A549 (cell line): ENCODE measurements around the gene XIRP1. TPM values are rescaled to one million over a fixed set of nuclear protein-coding genes. Genes with fewer than 3 reads are reported as not detected.

Experiments
- ATAC-seq, 2 experiments: fragments of 200-7000 bp in 1 of 2; fragments of >200 bp in 1 of 2; cut with Nextera tagmentation in 1 of 2; cut with Tn5 transposase in 1 of 2; 3 replicates each; pipeline versions ENCODE4 v1.8.0 to v1.9.1; 2018 to 2020; ENCODE audit warnings: mild to moderate bottlenecking in 1 of 2, moderate library complexity in 1 of 2
- CTCF ChIA-PET: fragments of 300-600 bp; sonication (Branson Sonifier 250); formaldehyde crosslinking; extraction: SDS; loops from one replicate; lab custom pipeline; 2021; ENCODE audit warnings: antibody characterized with exemption, inconsistent platforms; lab: Yijun Ruan, JAX
- POLR2A ChIA-PET: fragments of 350-600 bp; formaldehyde crosslinking; extraction: SDS; loops from one replicate; lab custom pipeline; 2021; ENCODE audit warnings: antibody characterized with exemption, inconsistent platforms; lab: Yijun Ruan, JAX
- DNase-seq, 2 experiments: peaks; one replicate each; pipeline versions ENCODE4 v3.0.0 to v3.0.0-alpha.2; 2011 to 2016; ENCODE audit warnings: low read depth in 1 of 2, low spot score in 1 of 2
- FAIRE-seq: peaks from 2 replicates; lab custom pipeline; 2011; peaks lifted over from hg19 to GRCh38; lab: Jason Lieb, UNC
- H3K27ac ChIP-seq, 2 experiments: fragments of >200 bp; sonication (Bioruptor Twin); formaldehyde crosslinking; 3 replicates each; pipeline ENCODE4 v1.5.1; 2016 to 2017
- H3K4me1 ChIP-seq: fragments of >200 bp; sonication (Bioruptor Twin); formaldehyde crosslinking; 3 replicates; pipeline ENCODE4 v1.6.1; 2016
- H3K4me2 ChIP-seq: fragments of >200 bp; sonication (Bioruptor Twin); formaldehyde crosslinking; 3 replicates; pipeline ENCODE4 v1.6.1; 2016
- H3K4me3 ChIP-seq: fragments of >200 bp; sonication (Bioruptor Twin); formaldehyde crosslinking; 3 replicates; pipeline ENCODE4 v1.5.1; 2016
- H3K9me3 ChIP-seq: fragments of >200 bp; sonication (Bioruptor Twin); formaldehyde crosslinking; 3 replicates; pipeline ENCODE4 v1.6.1; 2016
- BHLHE40 ChIP-seq: IDR thresholded peaks from 2 replicates; pipeline ENCODE4 v1.6.1; 2012; ENCODE audit warnings: low read depth, low read length, inconsistent platforms
- CHD2 ChIP-seq: fragments of 150-350 bp; IDR thresholded peaks from 2 replicates; pipeline ENCODE4 v1.6.1; 2014; ENCODE audit warnings: low read length; ENCODE audit not compliant: partially characterized antibody
- EHF ChIP-seq: fragments of 250-450 bp; sonication (Bioruptor Pico); IDR thresholded peaks from 2 replicates; pipeline ENCODE4 v1.5.0; 2020; ENCODE audit warnings: mild to moderate bottlenecking
- ESRRA ChIP-seq: fragments of 150-350 bp; IDR thresholded peaks from 2 replicates; pipeline ENCODE4 v1.6.1; 2014; ENCODE audit warnings: mild to moderate bottlenecking, low read length, borderline replicate concordance
- FOSL2 ChIP-seq, 2 experiments: fragments of 450-650 bp in 1 of 2; fragments of >200 bp in 1 of 2; sonication (Bioruptor Twin) in 1 of 2; formaldehyde crosslinking; IDR thresholded peaks; 2 replicates each; pipeline versions ENCODE4 v1.5.0 to v1.6.1; 2016 to 2020; ENCODE audit warnings: mild to moderate bottlenecking in 1 of 2, moderate library complexity in 1 of 2
- GATA3 ChIP-seq: IDR thresholded peaks from 2 replicates; pipeline ENCODE4 v1.6.1; 2012; ENCODE audit warnings: borderline replicate concordance
- HDAC2 ChIP-seq: fragments of 200-600 bp; sonication (generic); IDR thresholded peaks from 2 replicates; pipeline ENCODE4 v1.6.1; 2016
- HEYL ChIP-seq: fragments of 250-450 bp; sonication (Bioruptor Pico); IDR thresholded peaks from 2 replicates; pipeline ENCODE4 v1.8.0; 2021; ENCODE audit warnings: mild to moderate bottlenecking, moderate library complexity
- HOXA7 ChIP-seq: fragments of 250-450 bp; sonication (Bioruptor Pico); IDR thresholded peaks from 2 replicates; pipeline ENCODE4 v1.5.0; 2020; ENCODE audit warnings: mild to moderate bottlenecking, moderate library complexity
- HOXB13 ChIP-seq: fragments of 250-450 bp; sonication (Bioruptor Pico); IDR thresholded peaks from 2 replicates; pipeline ENCODE4 v1.5.0; 2020; ENCODE audit warnings: low read depth, mild to moderate bottlenecking, moderate library complexity
- HOXB5 ChIP-seq: fragments of 250-450 bp; sonication (Bioruptor Pico); IDR thresholded peaks from 2 replicates; pipeline ENCODE4 v1.5.0; 2020; ENCODE audit warnings: mild to moderate bottlenecking, moderate library complexity
- JUNB ChIP-seq: fragments of >200 bp; sonication (Bioruptor Twin); formaldehyde crosslinking; IDR thresholded peaks from 2 replicates; pipeline ENCODE4 v1.6.1; 2016
- KDM5A ChIP-seq: fragments of 200-600 bp; sonication (generic); IDR thresholded peaks from 2 replicates; pipeline ENCODE4 v1.6.1; 2016; ENCODE audit warnings: antibody characterized with exemption, mild to moderate bottlenecking
- MAFK ChIP-seq: fragments of 450-650 bp; IDR thresholded peaks from 2 replicates; pipeline ENCODE4 v1.6.1; 2014; ENCODE audit not compliant: partially characterized antibody
- MAZ ChIP-seq: fragments of 150-350 bp; IDR thresholded peaks from 2 replicates; pipeline ENCODE4 v1.6.1; 2014; ENCODE audit warnings: antibody characterized with exemption, low read depth, low read length, borderline replicate concordance
- MYC ChIP-seq: IDR thresholded peaks from 2 replicates; pipeline ENCODE4 v1.6.1; 2012; ENCODE audit warnings: mild to moderate bottlenecking, inconsistent platforms, low read length, improper control_type of control experiment, borderline replicate concordance
- NPAS2 ChIP-seq: fragments of 250-450 bp; sonication (Bioruptor Pico); IDR thresholded peaks from 2 replicates; pipeline ENCODE4 v1.8.0; 2022; ENCODE audit warnings: mild to moderate bottlenecking, moderate library complexity, borderline replicate concordance
- POLR2A ChIP-seq: IDR thresholded peaks from 2 replicates; pipeline ENCODE4 v1.6.1; 2012; ENCODE audit warnings: mild to moderate bottlenecking, low read length
- POLR2AphosphoS2 ChIP-seq: conservative IDR thresholded peaks from 2 replicates; pipeline ENCODE4 v1.6.1; 2012; ENCODE audit warnings: low read length, improper control_type of control experiment, inconsistent platforms
- RAD21 ChIP-seq, 2 experiments: fragments of >200 bp in 1 of 2; sonication (Bioruptor Twin) in 1 of 2; formaldehyde crosslinking in 1 of 2; IDR thresholded peaks in 1 of 2; conservative IDR thresholded peaks in 1 of 2; 2 replicates in 1 of 2; 3 replicates in 1 of 2; pipeline ENCODE4 v1.6.1; 2012 to 2018; ENCODE audit warnings: inconsistent platforms in 1 of 2
- RNF2 ChIP-seq: fragments of 200-600 bp; sonication (generic); IDR thresholded peaks from 2 replicates; pipeline ENCODE4 v1.6.1; 2016; ENCODE audit warnings: low read depth, mild to moderate bottlenecking, antibody characterized with exemption, moderate library complexity, borderline replicate concordance
- SREBF2 ChIP-seq: fragments of 450-650 bp; IDR thresholded peaks from 2 replicates; pipeline ENCODE4 v1.6.1; 2014; ENCODE audit warnings: mild to moderate bottlenecking, moderate library complexity
- ZFP36 ChIP-seq: fragments of 450-650 bp; IDR thresholded peaks from 2 replicates; pipeline ENCODE4 v1.6.1; 2014; ENCODE audit warnings: borderline replicate concordance; ENCODE audit not compliant: partially characterized antibody
- WGBS: methylation state at CpG from one replicate; pipeline ENCODE4 v1.1.6; 2017; ENCODE audit errors: missing lambda C conversion rate; 5-methylcytosine and 5-hydroxymethylcytosine counted together
- polyA plus RNA-seq, 4 experiments: library from polyadenylated mRNA; depleted of rRNA in 3 of 4; stranded (reverse); fragments of >200 nt; fragmentation: RNase III in 1 of 4; extraction: RNeasy Plus Mini Kit Qiagen cat#74134 plus additional on column Dnase treatment in 1 of 4; gene quantifications; 2 replicates in 3 of 4; 3 replicates in 1 of 4; pipeline ENCODE4 v1.2.3, GENCODE V29; 2011 to 2017
- TF ChIP-seq, protein P1 (sequence below): fragments of >200 bp; sonication (Bioruptor Twin); formaldehyde crosslinking; IDR thresholded peaks from 3 replicates; pipeline ENCODE4 v1.6.1; 2016
- TF ChIP-seq, protein P2 (sequence below): IDR thresholded peaks from 2 replicates; pipeline ENCODE4 v1.6.1; 2012
- TF ChIP-seq, protein P3 (sequence below): fragments of >200 bp; sonication (Bioruptor Twin); formaldehyde crosslinking; IDR thresholded peaks from 3 replicates; pipeline ENCODE4 v1.5.1; 2016
- TF ChIP-seq, protein P4 (sequence below): fragments of 250-450 bp; sonication (Bioruptor Pico); IDR thresholded peaks from 2 replicates; pipeline ENCODE4 v1.5.0; 2020; ENCODE audit warnings: low read depth, mild to moderate bottlenecking, moderate library complexity
- TF ChIP-seq, protein P5 (sequence below): fragments of 150-350 bp; IDR thresholded peaks from 2 replicates; pipeline ENCODE4 v1.6.1; 2014; ENCODE audit warnings: low read depth, mild to moderate bottlenecking, low read length

XIRP1 gene
- polyA plus RNA-seq, 2 of the 4 experiments (the other 2 are of a cell fraction): not detected

DNA sequence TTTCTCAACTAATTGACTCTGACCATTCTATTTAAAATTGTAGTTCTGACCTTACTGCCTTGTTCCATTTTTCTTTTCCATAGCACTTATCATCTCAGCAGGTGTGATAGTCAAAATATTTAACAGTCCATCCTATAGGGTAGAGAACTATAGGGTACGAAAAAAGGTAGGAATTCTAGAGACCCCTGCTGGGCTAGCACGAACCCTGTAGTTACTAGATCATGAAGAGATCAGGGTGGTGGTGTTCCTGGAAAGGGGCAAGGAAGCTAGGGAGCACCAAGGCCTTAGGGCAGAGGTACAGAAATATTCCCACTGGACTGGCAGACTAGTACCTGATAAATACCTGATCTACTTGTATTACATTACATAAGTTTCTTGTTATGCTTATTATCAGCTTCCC lies 31.9 kb upstream of the XIRP1 start:
- no peaks in the 10 kb centered on the region for H3K4me1 ChIP-seq
- no peak for TF ChIP-seq BHLHE40
- TF ChIP-seq SREBF2: no peak
- TF ChIP-seq JUNB: no peak
- no peak for TF ChIP-seq EHF (CRISPR knock-in tag)
- no peak for TF ChIP-seq HEYL
- TF ChIP-seq, all 56 proteins: peak for 0
- FAIRE-seq (no peak), DNase-seq (no peak), ATAC-seq (peak; percentile 47 to 52; a peak in 2 of 6 replicates)
- ChIA-PET CTCF (interaction anchor here (1.3 to 1.5 kb wide), 3 partner anchors 22 to 98 kb away, joined by 4 to 9 read pairs (median 4); no protein-coding TSS in a partner anchor), POLR2A (no interaction called here)
- Histone ChIP-seq H3K4me3 (no peak overlapping the region), H3K27ac (no peak overlapping the region), H3K4me2 (no peak overlapping the region), H3K9me3 (no peaks in the 10 kb centered on the region)
- WGBS: 13% methylated on average over 2 of the region's 2 CpGs

DNA sequence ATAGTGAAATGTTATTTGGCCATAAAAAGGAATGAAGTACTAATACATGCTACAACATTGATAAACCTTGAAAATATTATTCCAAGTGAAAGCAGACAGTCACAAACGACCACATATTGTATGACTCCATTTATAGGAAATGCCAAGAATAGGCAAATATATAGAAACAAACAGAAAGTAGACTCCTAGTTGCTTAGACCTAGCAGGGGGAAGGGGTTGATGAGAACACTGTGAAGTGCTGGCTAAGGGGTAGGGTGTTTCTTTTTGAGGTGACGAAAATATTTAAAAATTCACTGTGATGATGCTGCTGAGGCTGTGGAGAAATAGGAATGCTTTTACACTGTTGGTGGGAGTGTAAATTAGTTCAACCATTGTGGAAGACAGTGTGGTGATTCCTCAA lies 30.5 kb upstream of the XIRP1 start:
- Histone ChIP-seq H3K4me3 (no peak overlapping the region), H3K4me1 (no peaks in the 10 kb centered on the region), H3K27ac (no peak overlapping the region), H3K9me3 (no peaks in the 10 kb centered on the region), H3K4me2 (no peak overlapping the region)
- CTCF ChIA-PET: no interaction called here
- no peak for TF ChIP-seq EHF (CRISPR knock-in tag)
- TF ChIP-seq KDM5A: no peak
- no peak for TF ChIP-seq HOXB5
- TF ChIP-seq ZFP36: no peak
- TF ChIP-seq, protein P1, sequence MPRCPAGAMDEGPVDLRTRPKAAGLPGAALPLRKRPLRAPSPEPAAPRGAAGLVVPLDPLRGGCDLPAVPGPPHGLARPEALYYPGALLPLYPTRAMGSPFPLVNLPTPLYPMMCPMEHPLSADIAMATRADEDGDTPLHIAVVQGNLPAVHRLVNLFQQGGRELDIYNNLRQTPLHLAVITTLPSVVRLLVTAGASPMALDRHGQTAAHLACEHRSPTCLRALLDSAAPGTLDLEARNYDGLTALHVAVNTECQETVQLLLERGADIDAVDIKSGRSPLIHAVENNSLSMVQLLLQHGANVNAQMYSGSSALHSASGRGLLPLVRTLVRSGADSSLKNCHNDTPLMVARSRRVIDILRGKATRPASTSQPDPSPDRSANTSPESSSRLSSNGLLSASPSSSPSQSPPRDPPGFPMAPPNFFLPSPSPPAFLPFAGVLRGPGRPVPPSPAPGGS: no peak
- TF ChIP-seq GATA3: no peak
- no peak for TF ChIP-seq HOXA7 (CRISPR knock-in tag)
- TF ChIP-seq, protein P2, sequence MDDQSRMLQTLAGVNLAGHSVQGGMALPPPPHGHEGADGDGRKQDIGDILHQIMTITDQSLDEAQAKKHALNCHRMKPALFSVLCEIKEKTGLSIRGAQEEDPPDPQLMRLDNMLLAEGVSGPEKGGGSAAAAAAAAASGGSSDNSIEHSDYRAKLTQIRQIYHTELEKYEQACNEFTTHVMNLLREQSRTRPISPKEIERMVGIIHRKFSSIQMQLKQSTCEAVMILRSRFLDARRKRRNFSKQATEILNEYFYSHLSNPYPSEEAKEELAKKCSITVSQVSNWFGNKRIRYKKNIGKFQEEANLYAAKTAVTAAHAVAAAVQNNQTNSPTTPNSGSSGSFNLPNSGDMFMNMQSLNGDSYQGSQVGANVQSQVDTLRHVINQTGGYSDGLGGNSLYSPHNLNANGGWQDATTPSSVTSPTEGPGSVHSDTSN: no peak
- TF ChIP-seq RNF2: no peak
- no peak for TF ChIP-seq HDAC2
- TF ChIP-seq, protein P3, sequence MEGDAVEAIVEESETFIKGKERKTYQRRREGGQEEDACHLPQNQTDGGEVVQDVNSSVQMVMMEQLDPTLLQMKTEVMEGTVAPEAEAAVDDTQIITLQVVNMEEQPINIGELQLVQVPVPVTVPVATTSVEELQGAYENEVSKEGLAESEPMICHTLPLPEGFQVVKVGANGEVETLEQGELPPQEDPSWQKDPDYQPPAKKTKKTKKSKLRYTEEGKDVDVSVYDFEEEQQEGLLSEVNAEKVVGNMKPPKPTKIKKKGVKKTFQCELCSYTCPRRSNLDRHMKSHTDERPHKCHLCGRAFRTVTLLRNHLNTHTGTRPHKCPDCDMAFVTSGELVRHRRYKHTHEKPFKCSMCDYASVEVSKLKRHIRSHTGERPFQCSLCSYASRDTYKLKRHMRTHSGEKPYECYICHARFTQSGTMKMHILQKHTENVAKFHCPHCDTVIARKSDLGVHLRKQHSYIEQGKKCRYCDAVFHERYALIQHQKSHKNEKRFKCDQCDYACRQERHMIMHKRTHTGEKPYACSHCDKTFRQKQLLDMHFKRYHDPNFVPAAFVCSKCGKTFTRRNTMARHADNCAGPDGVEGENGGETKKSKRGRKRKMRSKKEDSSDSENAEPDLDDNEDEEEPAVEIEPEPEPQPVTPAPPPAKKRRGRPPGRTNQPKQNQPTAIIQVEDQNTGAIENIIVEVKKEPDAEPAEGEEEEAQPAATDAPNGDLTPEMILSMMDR: no peak
- no peak for TF ChIP-seq MAFK
- TF ChIP-seq HEYL: no peak
- no peak for TF ChIP-seq MYC
- TF ChIP-seq BHLHE40: no peak
- no peak for TF ChIP-seq ESRRA
- TF ChIP-seq, protein P4, sequence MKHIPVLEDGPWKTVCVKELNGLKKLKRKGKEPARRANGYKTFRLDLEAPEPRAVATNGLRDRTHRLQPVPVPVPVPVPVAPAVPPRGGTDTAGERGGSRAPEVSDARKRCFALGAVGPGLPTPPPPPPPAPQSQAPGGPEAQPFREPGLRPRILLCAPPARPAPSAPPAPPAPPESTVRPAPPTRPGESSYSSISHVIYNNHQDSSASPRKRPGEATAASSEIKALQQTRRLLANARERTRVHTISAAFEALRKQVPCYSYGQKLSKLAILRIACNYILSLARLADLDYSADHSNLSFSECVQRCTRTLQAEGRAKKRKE: no peak
- TF ChIP-seq SREBF2: no peak
- TF ChIP-seq RAD21 (conservative IDR thresholded peaks at IDR 0.05 in 1 of 2, IDR thresholded peaks at IDR 0.05 in 1 of 2): no peak
- TF ChIP-seq POLR2A: no peak
- DNase-seq (no peak), ATAC-seq (no peak), FAIRE-seq (no peak)
- POLR2A ChIA-PET: no interaction called here
- 42% methylated on average over 2 of the region's 2 CpGs for WGBS

DNA sequence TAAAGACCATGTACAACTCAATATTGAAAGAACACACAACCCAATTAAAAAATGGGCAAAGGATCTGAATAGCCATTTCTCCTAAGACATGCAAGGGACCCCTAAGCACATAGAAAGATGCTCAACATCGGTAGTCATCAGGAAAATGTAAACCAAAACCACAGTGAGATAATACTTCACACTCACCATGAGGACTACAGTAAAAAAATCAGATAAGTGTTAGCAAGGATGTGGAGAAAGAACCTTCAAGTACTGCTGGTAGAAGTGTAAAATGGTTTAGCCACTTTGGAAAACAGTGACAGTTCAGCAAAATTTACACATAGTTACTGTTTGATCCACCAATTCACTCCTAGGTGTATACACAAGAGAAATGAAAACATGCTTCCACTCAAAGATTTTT lies 30.1 kb upstream of the XIRP1 start:
- no peak for DNase-seq
- H3K4me2 ChIP-seq: no peak overlapping the region
- WGBS: 0% methylated on average over 1 of the region's 1 CpG
- no peaks in the 10 kb centered on the region for H3K4me1 ChIP-seq
- no peak for ATAC-seq
- no peak overlapping the region for H3K4me3 ChIP-seq
- TF ChIP-seq, protein P5, sequence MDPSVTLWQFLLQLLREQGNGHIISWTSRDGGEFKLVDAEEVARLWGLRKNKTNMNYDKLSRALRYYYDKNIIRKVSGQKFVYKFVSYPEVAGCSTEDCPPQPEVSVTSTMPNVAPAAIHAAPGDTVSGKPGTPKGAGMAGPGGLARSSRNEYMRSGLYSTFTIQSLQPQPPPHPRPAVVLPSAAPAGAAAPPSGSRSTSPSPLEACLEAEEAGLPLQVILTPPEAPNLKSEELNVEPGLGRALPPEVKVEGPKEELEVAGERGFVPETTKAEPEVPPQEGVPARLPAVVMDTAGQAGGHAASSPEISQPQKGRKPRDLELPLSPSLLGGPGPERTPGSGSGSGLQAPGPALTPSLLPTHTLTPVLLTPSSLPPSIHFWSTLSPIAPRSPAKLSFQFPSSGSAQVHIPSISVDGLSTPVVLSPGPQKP: no peak
- TF ChIP-seq CHD2: no peak
- TF ChIP-seq POLR2AphosphoS2: no peak
- TF ChIP-seq, protein P2: no peak
- no peak for TF ChIP-seq NPAS2 (CRISPR knock-in tag)
- no peak for TF ChIP-seq HOXB13 (CRISPR knock-in tag)
- TF ChIP-seq MAZ: no peak
- TF ChIP-seq FOSL2 (IDR thresholded peaks at IDR 0.05): no peak
- no peak for TF ChIP-seq FOSL2 (CRISPR knock-in tag; IDR thresholded peaks at IDR 0.05)
- no peak for TF ChIP-seq RAD21 (conservative IDR thresholded peaks at IDR 0.05 in 1 of 2, IDR thresholded peaks at IDR 0.05 in 1 of 2)
- H3K27ac ChIP-seq: no peak overlapping the region
- no peak for FAIRE-seq
- CTCF ChIA-PET: no interaction called here
- POLR2A ChIA-PET: no interaction called here
- no peaks in the 10 kb centered on the region for H3K9me3 ChIP-seq
